PFSK-1 (cell line): ENCODE results near the gene EFTUD2.

Experiments used
- FOXP2 ChIP-seq: optimal IDR thresholded peaks from 2 replicates; pipeline ENCODE3; 2011; ENCODE audit warnings: borderline replicate concordance, control low read depth, inconsistent platforms; ENCODE audit not compliant: insufficient read depth; ENCODE audit errors: extremely low read length, extremely low read depth
- POLR2AphosphoS5 ChIP-seq: IDR thresholded peaks from 2 replicates; pipeline ENCODE4 v1.6.1; 2012; ENCODE audit warnings: low read depth, mild to moderate bottlenecking, control low read depth, low read length, moderate library complexity
- REST ChIP-seq, 2 experiments: IDR thresholded peaks; 2 replicates each; pipeline versions ENCODE4 v1.6.1 to v1.8.0; 2011 to 2012; ENCODE audit warnings: low read depth in 2 of 2, low read length in 2 of 2, control low read depth in 1 of 2, inconsistent platforms in 1 of 2, mild to moderate bottlenecking in 1 of 2, moderate library complexity in 1 of 2; ENCODE audit not compliant: insufficient read depth in 1 of 2
- SIN3A ChIP-seq: IDR thresholded peaks from 2 replicates; pipeline ENCODE4 v1.6.1; 2012; ENCODE audit warnings: mild to moderate bottlenecking, low read length, moderate library complexity, borderline replicate concordance; ENCODE audit not compliant: insufficient read depth
- TAF1 ChIP-seq: IDR thresholded peaks from 2 replicates; pipeline ENCODE4 v1.6.1; 2012; ENCODE audit warnings: low read length, control low read depth, borderline replicate concordance; ENCODE audit not compliant: insufficient read depth

The EFTUD2 gene

GRCh38 chr17:44880062-44880461 lies 19.2 kb downstream of the EFTUD2 start:
- TF ChIP-seq REST (IDR thresholded peaks at IDR 0.05; ENCODE audit: insufficient read depth in 1 of 2, low read depth in 2 of 2, low read length in 2 of 2) = no peak
- TF ChIP-seq TAF1 = no peak
- no peak for TF ChIP-seq POLR2AphosphoS5
- no peak for TF ChIP-seq SIN3A
- TF ChIP-seq FOXP2 = no peak

GRCh38 chr17:44879376-44879775 lies 19.9 kb downstream of the EFTUD2 start:
- TF ChIP-seq TAF1 (no peak), SIN3A (no peak), FOXP2 (no peak), REST (IDR thresholded peaks at IDR 0.05; ENCODE audit: insufficient read depth in 1 of 2, low read depth in 2 of 2, low read length in 2 of 2) (no peak), POLR2AphosphoS5 (no peak)

GRCh38 chr17:44878627-44879221 lies 20.5 kb downstream of the EFTUD2 start:
- TF ChIP-seq SIN3A = no peak
- no peak for TF ChIP-seq REST (IDR thresholded peaks at IDR 0.05; ENCODE audit: insufficient read depth in 1 of 2, low read depth in 2 of 2, low read length in 2 of 2)
- no peak for TF ChIP-seq POLR2AphosphoS5
- no peak for TF ChIP-seq FOXP2
- TF ChIP-seq TAF1 = no peak

GRCh38 chr17:44877121-44877520 lies 22.1 kb downstream of the EFTUD2 start:
- TF ChIP-seq SIN3A = no peak
- TF ChIP-seq TAF1 = no peak
- TF ChIP-seq FOXP2 = no peak
- no peak for TF ChIP-seq POLR2AphosphoS5
- no peak for TF ChIP-seq REST (IDR thresholded peaks at IDR 0.05; ENCODE audit: insufficient read depth in 1 of 2, low read depth in 2 of 2, low read length in 2 of 2)
